Effector memory CD4-positive, alpha-beta T cell (primary cell): ENCODE results near the gene DGKG.

Experiments
- DNase-seq, 3 donors: peaks; one replicate each; pipeline ENCODE4 v3.0.0-alpha.2; 2020
- H3K27ac ChIP-seq: 2 replicates; pipeline ENCODE4 v1.7.0; 2013; ENCODE audit warnings: mild to moderate bottlenecking, low read length, moderate library complexity; ENCODE audit not compliant: insufficient read depth, poor library complexity, severe bottlenecking
- H3K27me3 ChIP-seq: replicated peaks from 2 replicates; pipeline ENCODE4 v1.7.0; 2013; ENCODE audit warnings: mild to moderate bottlenecking, low read length; ENCODE audit not compliant: insufficient read depth, control insufficient read depth, poor library complexity, severe bottlenecking
- H3K36me3 ChIP-seq: 2 replicates; pipeline ENCODE4 v1.7.0; 2013; ENCODE audit warnings: mild to moderate bottlenecking, low read length, moderate library complexity; ENCODE audit not compliant: control insufficient read depth, insufficient read depth
- H3K4me1 ChIP-seq: 2 replicates; pipeline ENCODE4 v1.7.0; 2013; ENCODE audit warnings: low read length, mild to moderate bottlenecking; ENCODE audit not compliant: control insufficient read depth, insufficient read depth, poor library complexity, severe bottlenecking
- H3K4me3 ChIP-seq: 2 replicates; pipeline ENCODE4 v1.7.0; 2013; ENCODE audit warnings: low read length, low read depth, mild to moderate bottlenecking; ENCODE audit not compliant: insufficient read depth, poor library complexity, severe bottlenecking
- H3K9me3 ChIP-seq: 2 replicates; pipeline ENCODE4 v1.7.0; 2013; ENCODE audit warnings: mild to moderate bottlenecking, low read length, moderate library complexity; ENCODE audit not compliant: control insufficient read depth

DGKG gene

DNA sequence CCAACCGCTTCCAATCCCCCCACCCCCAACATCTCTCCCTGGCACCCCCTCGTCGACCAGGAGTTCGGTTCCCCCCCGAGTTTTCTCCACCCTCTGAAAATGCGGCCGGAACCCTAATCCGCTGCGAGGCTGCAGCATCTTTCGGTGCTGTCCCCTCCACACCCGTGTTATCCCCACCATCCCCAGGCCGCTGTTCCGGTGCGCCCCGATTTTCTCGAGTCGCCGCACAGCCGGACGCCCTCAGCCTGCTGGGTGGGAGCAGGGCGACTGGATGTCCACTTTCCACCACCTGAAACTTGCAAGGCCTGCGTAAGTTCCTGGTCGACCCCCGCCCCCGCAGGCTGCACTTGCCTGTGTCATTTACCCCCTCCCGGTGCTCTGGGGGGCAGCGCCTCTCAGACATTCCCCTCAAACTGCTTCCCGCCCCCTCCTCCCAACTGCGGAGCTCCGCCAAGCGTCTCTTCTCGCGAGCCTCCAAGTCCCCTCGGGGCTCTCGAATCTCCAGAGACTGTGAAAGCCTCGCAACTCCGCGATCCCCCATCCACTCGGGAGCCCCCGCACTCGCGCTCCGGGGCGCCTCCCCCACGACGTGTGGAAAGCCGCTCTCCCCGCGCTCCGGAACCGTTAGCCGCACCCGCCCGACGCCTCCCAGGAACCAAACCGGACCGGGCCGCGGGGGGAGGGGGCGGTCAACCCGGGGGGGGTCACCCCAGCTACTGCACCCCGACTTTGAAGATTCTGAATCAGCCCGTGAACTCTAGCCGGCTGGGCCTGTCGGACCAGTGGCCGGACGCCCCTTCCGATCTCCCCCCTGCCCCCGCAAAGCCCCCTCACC lies 253.7 kb downstream of the DGKG start:
- Histone ChIP-seq H3K36me3 (no peaks in the 10 kb centered on the region), H3K4me3 (peak overlapping the region; percentile 66), H3K27ac (no peak overlapping the region), H3K27me3 (peaks cover 57% of the 10 kb centered on the region), H3K9me3 (no peaks in the 10 kb centered on the region), H3K4me1 (peaks cover 34% of the 10 kb centered on the region)
- DNase-seq: no peak

DNA sequence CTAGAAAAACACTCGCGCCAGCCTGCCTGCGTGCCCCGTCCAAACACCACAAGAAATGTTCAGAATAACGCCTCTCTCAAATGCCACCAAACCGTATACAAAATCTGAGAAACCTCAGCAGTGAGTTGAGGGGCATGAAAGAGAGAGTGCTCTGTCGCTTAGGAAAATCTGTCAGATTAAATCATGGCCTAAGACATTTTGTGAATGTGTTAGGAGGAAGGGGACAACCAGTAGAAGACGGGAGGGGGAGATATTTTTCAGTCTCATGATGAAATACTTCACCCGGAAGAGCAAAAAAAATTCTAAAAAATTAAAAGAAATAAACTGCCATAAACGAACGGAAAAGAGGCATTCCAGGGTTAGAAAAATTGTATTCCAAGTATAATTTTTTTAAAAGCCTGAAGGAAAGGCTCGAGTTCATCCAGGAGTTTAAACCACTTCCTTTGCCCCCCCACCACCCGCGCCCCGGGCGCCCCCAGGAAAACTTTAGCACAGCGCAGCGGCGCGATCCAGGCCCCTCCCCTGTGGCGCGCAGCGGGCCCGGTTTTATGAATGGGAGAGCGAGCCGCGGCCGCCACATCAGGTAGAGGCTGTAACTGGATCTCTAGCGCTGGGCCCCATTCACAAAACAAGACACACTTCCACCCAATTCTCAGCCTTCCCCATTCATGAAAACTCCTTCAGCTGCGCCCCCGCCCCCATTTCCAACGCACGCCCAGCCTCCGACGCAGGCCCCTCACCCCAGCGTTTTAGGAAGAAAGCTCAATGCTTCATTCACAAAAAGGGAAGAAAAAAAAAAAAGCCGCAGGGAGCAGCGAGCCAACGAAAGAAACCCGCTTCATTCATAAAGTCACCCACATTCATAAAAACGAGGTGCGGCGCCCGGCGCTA lies 254.6 kb downstream of the DGKG start:
- Histone ChIP-seq H3K9me3 (no peaks in the 10 kb centered on the region), H3K27me3 (peaks cover 57% of the 10 kb centered on the region), H3K27ac (no peak overlapping the region), H3K4me1 (peaks cover 34% of the 10 kb centered on the region), H3K36me3 (no peaks in the 10 kb centered on the region), H3K4me3 (peak overlapping the region; percentile 66)
- DNase-seq: peak in 1 of 3 donors; percentile 4

DNA sequence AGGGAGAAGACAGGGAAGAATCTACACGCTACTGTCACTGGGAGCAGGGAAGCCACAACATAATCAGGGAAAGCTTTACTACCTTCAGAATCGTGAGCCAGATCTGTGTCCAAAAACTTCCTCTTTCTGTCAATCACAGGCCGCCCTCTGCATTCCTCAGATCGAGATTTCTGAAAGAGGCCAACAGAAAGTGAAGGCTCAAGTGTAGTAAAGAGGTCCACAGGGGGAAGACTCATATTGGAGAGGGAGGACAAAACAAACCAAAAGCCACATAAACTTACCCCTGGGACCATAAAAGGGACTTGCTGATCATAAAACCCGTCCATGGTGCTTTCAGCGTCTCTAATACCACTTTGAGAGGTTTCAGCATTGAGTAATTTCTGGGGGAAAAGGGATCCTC lies 256.5 kb downstream of the DGKG start:
- H3K27ac ChIP-seq: no peak overlapping the region
- DNase-seq: no peak
- H3K27me3 ChIP-seq: peaks cover 50% of the 10 kb centered on the region
- H3K36me3 ChIP-seq: no peaks in the 10 kb centered on the region
- no peaks in the 10 kb centered on the region for H3K9me3 ChIP-seq
- H3K4me3 ChIP-seq: no peak overlapping the region
- peaks cover 34% of the 10 kb centered on the region for H3K4me1 ChIP-seq

DNA sequence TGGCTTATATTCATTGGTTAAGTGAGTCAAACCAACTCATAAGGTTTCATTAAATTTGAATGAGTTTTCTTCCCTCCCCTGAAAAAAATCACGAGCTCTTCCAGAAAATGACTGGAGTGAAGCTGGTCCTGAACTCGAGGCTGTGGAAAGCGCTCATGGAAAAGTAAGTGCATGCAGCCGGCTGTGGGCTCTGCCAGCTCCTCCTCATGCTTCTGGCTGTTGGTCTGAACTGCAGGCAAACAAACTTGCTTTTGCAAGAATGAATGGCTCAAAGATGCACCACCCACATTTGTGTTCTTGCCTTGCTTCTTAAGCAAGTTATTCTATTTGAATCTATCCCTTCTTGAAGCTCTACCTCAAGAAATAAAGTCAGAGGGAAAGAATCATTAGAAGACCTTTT lies 259.3 kb downstream of the DGKG start:
- no peaks in the 10 kb centered on the region for H3K36me3 ChIP-seq
- peaks cover 32% of the 10 kb centered on the region for H3K27me3 ChIP-seq
- no peaks in the 10 kb centered on the region for H3K9me3 ChIP-seq
- no peak overlapping the region for H3K27ac ChIP-seq
- H3K4me3 ChIP-seq: no peak overlapping the region
- H3K4me1 ChIP-seq: peaks cover 12% of the 10 kb centered on the region
- DNase-seq: no peak

DNA sequence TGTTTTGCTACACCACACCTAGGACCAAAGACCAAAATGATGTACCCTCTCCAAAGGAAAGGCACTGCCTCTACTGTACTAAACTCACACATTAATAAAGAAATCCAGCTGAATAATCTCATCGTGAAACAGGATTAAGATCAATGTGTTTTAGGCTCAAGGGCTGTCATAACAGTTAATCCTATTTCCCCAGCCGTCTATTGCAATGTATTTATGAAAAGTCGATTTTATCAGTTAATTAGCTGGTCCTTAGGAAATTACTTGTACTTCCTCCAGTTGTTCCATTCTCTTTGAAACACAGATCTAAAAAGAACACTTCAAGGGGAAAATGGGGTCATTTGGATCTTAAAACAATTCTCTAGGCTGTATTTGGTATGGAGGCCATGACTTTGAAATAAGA lies 261.6 kb downstream of the DGKG start:
- Histone ChIP-seq H3K36me3 (no peaks in the 10 kb centered on the region), H3K9me3 (no peaks in the 10 kb centered on the region), H3K4me3 (no peak overlapping the region), H3K27ac (no peak overlapping the region), H3K4me1 (no peaks in the 10 kb centered on the region), H3K27me3 (peaks cover 27% of the 10 kb centered on the region)
- no peak for DNase-seq

DNA sequence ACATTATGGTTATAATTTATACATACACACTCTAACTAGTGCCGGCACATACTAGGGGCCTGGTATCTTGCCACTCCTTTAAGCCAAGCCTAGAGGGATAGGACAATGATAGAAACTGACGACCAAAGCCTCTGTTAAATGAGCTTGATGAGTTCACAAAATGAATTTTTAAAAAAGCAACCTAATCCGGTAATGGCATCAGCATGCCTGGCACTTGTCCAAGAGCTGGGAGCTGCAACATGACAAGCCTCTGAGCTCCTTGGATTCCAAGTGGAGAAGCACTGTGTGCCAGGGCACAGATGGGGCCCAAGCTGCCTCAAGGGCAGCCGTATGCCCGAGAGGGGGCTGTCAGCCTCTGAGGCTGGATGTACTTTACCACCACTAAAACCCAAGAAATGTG lies 262.9 kb downstream of the DGKG start:
- DNase-seq: no peak
- Histone ChIP-seq H3K9me3 (no peaks in the 10 kb centered on the region), H3K36me3 (no peaks in the 10 kb centered on the region), H3K27me3 (peaks cover 24% of the 10 kb centered on the region), H3K4me3 (no peak overlapping the region), H3K27ac (no peak overlapping the region), H3K4me1 (no peaks in the 10 kb centered on the region)

DNA sequence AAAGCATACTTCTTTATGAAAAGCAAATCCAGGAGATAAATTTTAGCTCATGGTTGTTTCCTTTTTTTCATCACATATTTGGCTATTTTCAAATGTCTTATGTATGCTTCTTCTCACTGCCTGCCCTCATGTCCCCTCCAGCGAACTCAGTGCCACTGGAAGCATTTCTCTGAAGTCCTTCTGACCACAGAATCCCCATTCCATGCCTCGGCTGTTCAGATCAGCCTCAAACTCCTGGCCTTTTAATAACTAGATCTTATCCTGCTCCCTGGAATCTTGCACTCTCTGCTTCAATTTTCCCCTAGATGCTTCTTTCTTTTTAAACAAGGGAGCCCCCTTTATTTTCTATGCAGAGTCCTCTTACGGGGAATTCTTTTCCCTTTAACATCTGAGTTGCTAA lies 263.3 kb downstream of the DGKG start:
- Histone ChIP-seq H3K9me3 (no peaks in the 10 kb centered on the region), H3K4me3 (no peak overlapping the region), H3K4me1 (no peaks in the 10 kb centered on the region), H3K36me3 (no peaks in the 10 kb centered on the region), H3K27me3 (peaks cover 24% of the 10 kb centered on the region), H3K27ac (no peak overlapping the region)
- no peak for DNase-seq

DNA sequence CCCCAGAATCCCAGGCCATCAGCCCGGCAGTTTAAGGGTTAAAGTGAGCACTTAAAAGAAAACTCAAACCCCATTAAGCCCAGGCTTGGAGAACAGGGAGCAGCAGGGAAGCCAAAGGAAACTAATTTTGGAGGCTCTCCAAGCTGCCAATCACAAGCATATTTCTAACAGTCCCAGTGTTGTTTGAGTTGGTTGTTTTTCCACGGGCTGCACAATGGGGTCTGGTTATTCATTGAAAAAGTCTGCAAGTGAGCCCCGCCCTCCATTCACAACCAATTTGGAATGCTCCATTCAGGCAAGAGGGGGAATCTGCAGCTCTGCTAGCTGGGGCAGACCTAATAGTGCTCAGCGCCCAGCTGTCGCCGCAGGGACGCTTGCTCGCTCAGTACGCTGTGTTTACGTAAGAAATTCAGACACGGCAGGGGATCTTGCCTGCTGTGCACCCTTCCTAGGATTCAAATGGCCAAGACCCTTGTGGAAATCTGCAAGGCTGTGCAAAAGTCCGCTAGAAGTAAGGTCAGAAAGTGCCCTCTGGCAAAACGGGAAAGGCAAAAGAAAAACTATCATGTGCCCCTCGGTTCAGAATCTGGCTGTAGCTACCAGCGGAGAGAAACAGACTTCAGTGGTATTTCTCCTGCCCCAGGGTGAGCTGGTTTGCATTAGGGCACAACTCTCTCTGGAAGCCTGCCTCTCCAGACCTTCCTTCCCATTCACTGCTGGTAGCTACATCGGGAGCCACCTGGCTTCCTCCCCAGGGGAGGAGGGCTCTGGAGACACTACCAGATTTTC lies 264.2 kb downstream of the DGKG start:
- Histone ChIP-seq H3K4me3 (no peak overlapping the region), H3K9me3 (no peaks in the 10 kb centered on the region), H3K27ac (no peak overlapping the region), H3K36me3 (no peaks in the 10 kb centered on the region), H3K4me1 (no peaks in the 10 kb centered on the region), H3K27me3 (peaks cover 24% of the 10 kb centered on the region)
- DNase-seq: no peak

DNA sequence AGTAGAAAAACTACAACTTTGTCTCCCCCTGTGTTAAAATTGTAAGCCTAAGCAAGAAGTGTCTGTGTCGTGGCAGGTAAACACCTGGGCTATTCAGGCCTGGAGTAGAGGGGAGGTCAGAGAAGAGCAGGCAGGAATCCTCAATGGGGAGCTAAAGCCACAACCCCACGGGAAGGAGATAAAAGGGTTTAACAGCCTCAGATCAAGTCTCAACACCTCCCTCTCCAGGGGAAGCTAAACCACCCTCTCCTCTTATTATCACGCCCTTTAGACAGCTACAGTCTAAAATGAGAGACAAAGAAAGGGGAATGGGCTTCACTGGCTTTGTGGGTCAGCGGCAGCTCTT lies 264.7 kb downstream of the DGKG start:
- H3K4me3 ChIP-seq: no peak overlapping the region
- H3K9me3 ChIP-seq: no peaks in the 10 kb centered on the region
- no peak overlapping the region for H3K27ac ChIP-seq
- H3K27me3 ChIP-seq: peaks cover 24% of the 10 kb centered on the region
- H3K36me3 ChIP-seq: no peaks in the 10 kb centered on the region
- DNase-seq: no peak
- no peaks in the 10 kb centered on the region for H3K4me1 ChIP-seq
